ENCODE results near the gene EIF4A2. TPM values are rescaled to one million over a fixed set of nuclear protein-coding genes. Genes with fewer than 3 reads are reported as not detected.

EIF4A2 gene
- polyA plus RNA-seq, 1 donor (not counting 4 experiments of a cell fraction or from before 2014, with no cell fraction given): 568 TPM

DNA sequence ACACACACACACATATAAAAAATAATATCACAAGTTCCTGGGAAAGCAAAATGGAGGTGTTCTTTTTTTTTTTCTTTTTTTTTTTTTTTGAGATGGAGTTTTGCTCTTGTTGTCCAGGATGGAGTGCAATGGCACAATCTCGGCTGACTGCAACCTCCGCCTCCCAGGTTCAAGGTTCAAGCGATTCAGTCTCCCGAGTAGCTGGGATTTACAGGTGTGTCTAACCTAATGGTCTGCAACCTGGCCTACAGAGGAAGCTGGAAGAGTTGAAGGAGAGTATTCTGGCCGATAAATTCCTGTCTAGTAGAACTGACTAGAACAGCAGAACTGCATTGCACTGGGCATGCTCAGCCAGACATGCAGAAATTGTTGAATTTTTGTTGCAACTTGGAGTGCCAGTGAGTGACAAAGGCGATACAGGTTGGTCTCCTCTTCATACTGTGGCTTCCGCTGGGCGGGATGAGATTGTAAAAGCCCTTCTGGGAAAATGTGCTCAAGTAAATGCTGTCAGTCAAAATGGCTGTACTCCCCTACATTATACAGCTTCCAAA is 22.4 kb upstream of the EIF4A2 start:
- no peaks in the 10 kb centered on the region for H3K36me3 ChIP-seq (ENCODE audit: control insufficient read depth in 2 of 2, extremely low read depth in 1 of 2, insufficient read depth in 2 of 2, low read length in 2 of 2)
- no peak overlapping the region for H3K27ac ChIP-seq (ENCODE audit: control insufficient read depth, insufficient read depth, low read length)
- FAIRE-seq (no peak), DNase-seq (ENCODE audit: low read depth, low spot score) (no peak)
- no peaks in the 10 kb centered on the region for H3K79me2 ChIP-seq (ENCODE audit: control insufficient read depth, insufficient read depth, low read length)
- H3K4me1 ChIP-seq (ENCODE audit: control insufficient read depth, extremely low read depth, insufficient read depth, low read length): peaks cover 27% of the 10 kb centered on the region
- no peak overlapping the region for H3K4me2 ChIP-seq (ENCODE audit: control insufficient read depth, extremely low read depth, insufficient read depth, low read depth, low read length)
- no peak overlapping the region for H3K9ac ChIP-seq (ENCODE audit: control insufficient read depth, extremely low read depth, insufficient read depth, low read length)
- H2AFZ ChIP-seq (ENCODE audit: control insufficient read depth, low read length): no peak overlapping the region
- H3K9me1 ChIP-seq (ENCODE audit: control insufficient read depth, extremely low read depth, insufficient read depth, low read length): no peaks in the 10 kb centered on the region
- H3K27me3 ChIP-seq (ENCODE audit: control insufficient read depth, extremely low read depth, insufficient read depth, low read length): no peaks in the 10 kb centered on the region
- dilution Hi-C loops (cut with MboI; ENCODE audit: extremely low pct_ligation_motif_present, low sequenced_read_pairs): no loop called here
- TF ChIP-seq EZH2 (IDR thresholded peaks at IDR 0.05; ENCODE audit: low read length): no peak
- TF ChIP-seq, protein P1, sequence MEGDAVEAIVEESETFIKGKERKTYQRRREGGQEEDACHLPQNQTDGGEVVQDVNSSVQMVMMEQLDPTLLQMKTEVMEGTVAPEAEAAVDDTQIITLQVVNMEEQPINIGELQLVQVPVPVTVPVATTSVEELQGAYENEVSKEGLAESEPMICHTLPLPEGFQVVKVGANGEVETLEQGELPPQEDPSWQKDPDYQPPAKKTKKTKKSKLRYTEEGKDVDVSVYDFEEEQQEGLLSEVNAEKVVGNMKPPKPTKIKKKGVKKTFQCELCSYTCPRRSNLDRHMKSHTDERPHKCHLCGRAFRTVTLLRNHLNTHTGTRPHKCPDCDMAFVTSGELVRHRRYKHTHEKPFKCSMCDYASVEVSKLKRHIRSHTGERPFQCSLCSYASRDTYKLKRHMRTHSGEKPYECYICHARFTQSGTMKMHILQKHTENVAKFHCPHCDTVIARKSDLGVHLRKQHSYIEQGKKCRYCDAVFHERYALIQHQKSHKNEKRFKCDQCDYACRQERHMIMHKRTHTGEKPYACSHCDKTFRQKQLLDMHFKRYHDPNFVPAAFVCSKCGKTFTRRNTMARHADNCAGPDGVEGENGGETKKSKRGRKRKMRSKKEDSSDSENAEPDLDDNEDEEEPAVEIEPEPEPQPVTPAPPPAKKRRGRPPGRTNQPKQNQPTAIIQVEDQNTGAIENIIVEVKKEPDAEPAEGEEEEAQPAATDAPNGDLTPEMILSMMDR (optimal IDR thresholded peaks at IDR 0.05 in 1 of 3, IDR thresholded peaks at IDR 0.05 in 1 of 3, conservative IDR thresholded peaks at IDR 0.05 in 1 of 3; ENCODE audit: extremely low read depth in 1 of 3, insufficient read depth in 2 of 3, low read length in 3 of 3): no peak
- H3K9me3 ChIP-seq (ENCODE audit: control insufficient read depth, low read depth, low read length): no peaks in the 10 kb centered on the region
- no peaks in the 10 kb centered on the region for H4K20me1 ChIP-seq (ENCODE audit: control insufficient read depth, extremely low read depth, insufficient read depth, low read length)
- H3K4me3 ChIP-seq (ENCODE audit: control insufficient read depth in 2 of 3, extremely low read depth in 1 of 3, insufficient read depth in 2 of 3, low read depth in 1 of 3, low read length in 3 of 3): no peak overlapping the region

DNA sequence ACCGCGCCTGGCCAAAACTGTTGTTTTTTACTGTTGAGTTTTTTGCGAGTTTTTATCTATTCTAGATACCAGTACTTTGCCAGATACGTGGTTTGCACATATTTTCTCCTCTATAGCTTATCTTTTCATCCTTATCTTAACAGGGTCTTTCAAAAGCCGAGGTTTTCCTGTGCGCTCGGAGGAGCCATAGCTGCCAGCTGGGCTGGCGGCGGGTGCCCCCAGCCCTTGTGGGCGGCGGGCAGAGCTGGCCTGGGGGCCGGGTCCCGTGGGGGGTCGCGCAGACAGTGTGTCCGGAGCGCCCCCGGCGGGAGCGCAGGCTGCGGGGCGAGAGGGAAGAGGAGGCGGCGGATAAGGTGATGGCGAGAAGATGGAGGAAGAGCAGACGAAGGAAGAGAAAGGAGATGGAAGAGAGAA is 11.1 kb upstream of the EIF4A2 start:
- DNase-seq (ENCODE audit: low read depth, low spot score) (no peak), FAIRE-seq (no peak)
- no peak overlapping the region for H3K27ac ChIP-seq (ENCODE audit: control insufficient read depth, insufficient read depth, low read length)
- peak overlapping the region; percentile 83 for H3K4me2 ChIP-seq (ENCODE audit: control insufficient read depth, extremely low read depth, insufficient read depth, low read depth, low read length)
- peak overlapping the region in 2 of 3 experiments; percentile 13 to 53 for H3K4me3 ChIP-seq (ENCODE audit: control insufficient read depth in 2 of 3, extremely low read depth in 1 of 3, insufficient read depth in 2 of 3, low read depth in 1 of 3, low read length in 3 of 3)
- H2AFZ ChIP-seq (ENCODE audit: control insufficient read depth, low read length): peak overlapping the region; percentile 86
- H3K27me3 ChIP-seq (ENCODE audit: control insufficient read depth, extremely low read depth, insufficient read depth, low read length): no peaks in the 10 kb centered on the region
- H3K36me3 ChIP-seq (ENCODE audit: control insufficient read depth in 2 of 2, extremely low read depth in 1 of 2, insufficient read depth in 2 of 2, low read length in 2 of 2): no peaks in the 10 kb centered on the region
- H4K20me1 ChIP-seq (ENCODE audit: control insufficient read depth, extremely low read depth, insufficient read depth, low read length): no peaks in the 10 kb centered on the region
- dilution Hi-C loops (cut with MboI; ENCODE audit: extremely low pct_ligation_motif_present, low sequenced_read_pairs): no loop called here
- peaks cover 8% of the 10 kb centered on the region for H3K4me1 ChIP-seq (ENCODE audit: control insufficient read depth, extremely low read depth, insufficient read depth, low read length)
- no peaks in the 10 kb centered on the region for H3K9me3 ChIP-seq (ENCODE audit: control insufficient read depth, low read depth, low read length)
- no peak for TF ChIP-seq EZH2 (IDR thresholded peaks at IDR 0.05; ENCODE audit: low read length)
- TF ChIP-seq, protein P1 (optimal IDR thresholded peaks at IDR 0.05 in 1 of 3, IDR thresholded peaks at IDR 0.05 in 1 of 3, conservative IDR thresholded peaks at IDR 0.05 in 1 of 3; ENCODE audit: extremely low read depth in 1 of 3, insufficient read depth in 2 of 3, low read length in 3 of 3): no peak
- no peaks in the 10 kb centered on the region for H3K9me1 ChIP-seq (ENCODE audit: control insufficient read depth, extremely low read depth, insufficient read depth, low read length)
- H3K9ac ChIP-seq (ENCODE audit: control insufficient read depth, extremely low read depth, insufficient read depth, low read length): peak overlapping the region; percentile 0
- H3K79me2 ChIP-seq (ENCODE audit: control insufficient read depth, insufficient read depth, low read length): no peaks in the 10 kb centered on the region
